Measurements from ENCODE around the gene PEX19. TPM values are rescaled to one million over a fixed set of nuclear protein-coding genes. Genes with fewer than 3 reads are reported as not detected.

The PEX19 gene
- total RNA-seq, 1 donor from 2014 or later: 43.8 TPM

DNA sequence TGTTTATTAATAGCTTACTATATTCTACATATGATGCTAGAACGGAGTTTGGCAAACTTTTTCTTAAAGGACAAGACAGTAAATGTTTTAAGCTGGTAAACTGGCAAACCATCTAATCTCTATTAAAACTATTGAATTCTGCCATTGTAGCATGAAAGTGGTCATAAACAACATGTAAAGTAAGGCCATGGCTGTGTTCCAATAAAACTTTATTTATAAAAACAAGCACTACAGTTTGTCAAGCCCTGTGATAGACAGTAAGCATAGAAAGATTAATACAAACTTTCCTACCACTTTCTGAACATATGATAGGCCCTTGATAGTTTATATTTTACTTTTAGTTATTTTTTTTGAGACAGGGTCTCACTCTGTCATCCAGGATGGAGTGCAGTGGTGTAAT lies 57.4 kb downstream of the PEX19 start:
- TF ChIP-seq CTCF (IDR thresholded peaks at IDR 0.05): no peak
- no peak overlapping the region for H3K4me3 Mint-ChIP-seq (ENCODE audit: unreplicated experiment)
- DNase-seq (ENCODE audit: low spot score): no peak
- no peaks in the 10 kb centered on the region for H3K27me3 Mint-ChIP-seq (ENCODE audit: low read depth)
- peaks cover 26% of the 10 kb centered on the region for H3K36me3 Mint-ChIP-seq (ENCODE audit: low read depth)
- H3K9me3 Mint-ChIP-seq (ENCODE audit: low read depth): no peaks in the 10 kb centered on the region
- no peaks in the 10 kb centered on the region for H3K4me1 Mint-ChIP-seq (ENCODE audit: low read depth)
- no peak overlapping the region for H3K27ac Mint-ChIP-seq (ENCODE audit: unreplicated experiment)

DNA sequence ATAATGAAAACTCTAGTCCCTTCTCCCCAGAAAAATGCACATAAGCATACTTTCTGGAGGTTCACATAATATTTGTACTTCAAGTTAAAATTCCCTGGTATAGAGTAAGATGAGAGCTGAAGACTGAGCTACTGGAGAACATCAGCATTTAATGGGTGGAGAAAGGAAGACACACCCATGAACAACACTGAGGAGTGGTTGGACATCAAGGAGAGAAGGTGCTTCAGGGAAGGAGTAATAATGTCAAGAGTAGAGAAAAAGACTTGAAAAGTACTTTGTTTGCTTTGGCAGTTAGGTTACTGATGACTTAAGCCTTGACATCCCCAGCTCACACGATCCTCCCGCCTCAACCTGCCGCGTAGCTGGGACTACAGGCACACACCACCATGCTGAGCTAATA lies 57.9 kb downstream of the PEX19 start:
- Mint-ChIP-seq H3K4me3 (ENCODE audit: unreplicated experiment) (no peak overlapping the region), H3K27me3 (ENCODE audit: low read depth) (no peaks in the 10 kb centered on the region), H3K27ac (ENCODE audit: unreplicated experiment) (no peak overlapping the region), H3K36me3 (ENCODE audit: low read depth) (peaks cover 29% of the 10 kb centered on the region), H3K9me3 (ENCODE audit: low read depth) (no peaks in the 10 kb centered on the region), H3K4me1 (ENCODE audit: low read depth) (no peaks in the 10 kb centered on the region)
- no peak for DNase-seq (ENCODE audit: low spot score)
- TF ChIP-seq CTCF (IDR thresholded peaks at IDR 0.05): no peak

Other genes with a start within 250 kb of the PEX19 start
- gene KCNJ10, start 215.0 kb downstream of the PEX19 start, total RNA-seq: not detected in 3 replicates
- gene KCNJ9, start 203.6 kb downstream of the PEX19 start, total RNA-seq: not detected in 3 replicates
- gene IGSF8, start 186.5 kb downstream of the PEX19 start, total RNA-seq: 19.5 to 27.3 TPM (median 25.3 TPM) in 3 replicates
- gene ATP1A2, start 169.4 kb downstream of the PEX19 start, total RNA-seq: 1.3 to 3.9 TPM (median 2.9 TPM) in 3 replicates
- not detected in 3 replicates for gene ATP1A4, start 133.5 kb downstream of the PEX19 start, total RNA-seq
- gene CASQ1, start 94.6 kb downstream of the PEX19 start, total RNA-seq: 0.23 to 0.25 TPM in 2 of 3 replicates, not detected in the other
- 166 to 335 TPM (median 325 TPM) in 3 replicates for gene PEA15, start 79.7 kb downstream of the PEX19 start, total RNA-seq
- gene DCAF8, start 22.6 kb downstream of the PEX19 start, total RNA-seq: 88.4 to 130 TPM (median 93.7 TPM) in 3 replicates
- 223 to 284 TPM (median 239 TPM) in 3 replicates for gene COPA, start 58.1 kb upstream of the PEX19 start, total RNA-seq
- gene NCSTN, start 58.2 kb upstream of the PEX19 start, total RNA-seq: 94.6 to 112 TPM (median 107 TPM) in 3 replicates
- 0.17 to 0.18 TPM in 2 of 3 replicates, not detected in the other for gene NHLH1, start 81.9 kb upstream of the PEX19 start, total RNA-seq
- 8.0 to 12.0 TPM (median 11.3 TPM) in 3 replicates for gene VANGL2, start 115.4 kb upstream of the PEX19 start, total RNA-seq
- gene SLAMF6, start 238.1 kb upstream of the PEX19 start, total RNA-seq: not detected in 3 replicates

Measured in chondrocyte (in vitro differentiated cells).